ENCODE results near the gene ZNF407. TPM values are rescaled to one million over a fixed set of nuclear protein-coding genes. Genes with fewer than 3 reads are reported as not detected.

The ZNF407 gene
- total RNA-seq, 1 donor from 2014 or later = 18.3 TPM

DNA sequence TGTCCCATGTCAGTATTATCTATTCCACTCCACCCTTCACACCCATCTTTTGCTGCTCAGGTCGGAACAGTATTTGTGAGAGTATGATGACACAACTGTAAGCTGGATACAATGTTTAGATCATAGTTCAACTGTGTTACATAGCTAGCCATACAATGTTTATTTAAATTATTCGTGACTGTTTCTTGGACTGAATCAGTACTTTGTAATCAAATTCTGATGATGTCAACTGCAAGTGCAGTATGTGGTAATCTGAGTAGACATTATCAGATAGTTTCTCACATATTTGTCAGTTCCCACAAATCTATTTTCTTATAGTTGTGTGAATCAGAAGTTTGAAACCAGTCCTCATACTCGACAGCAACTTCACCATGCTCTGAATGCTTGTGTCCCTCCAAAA, 177.6 kb downstream of the ZNF407 start:
- Mint-ChIP-seq H3K27ac (no peak overlapping the region), H3K4me3 (ENCODE audit: low read depth) (no peak overlapping the region), H3K4me1 (ENCODE audit: low read depth) (peaks cover 3% of the 10 kb centered on the region), H3K36me3 (ENCODE audit: low read depth) (no peaks in the 10 kb centered on the region), H3K27me3 (ENCODE audit: low read depth) (no peaks in the 10 kb centered on the region), H3K9me3 (no peaks in the 10 kb centered on the region)
- intact Hi-C loops (cut with micrococcal nuclease) = no loop called here
- no peak for DNase-seq (ENCODE audit: low spot score)

GRCh38 chr18:74778191-74778847, 180.6 kb downstream of the ZNF407 start:
- Mint-ChIP-seq H3K9me3 (no peaks in the 10 kb centered on the region), H3K4me3 (ENCODE audit: low read depth) (no peak overlapping the region), H3K36me3 (ENCODE audit: low read depth) (no peaks in the 10 kb centered on the region), H3K27me3 (ENCODE audit: low read depth) (no peaks in the 10 kb centered on the region), H3K4me1 (ENCODE audit: low read depth) (peaks cover 3% of the 10 kb centered on the region), H3K27ac (no peak overlapping the region)
- DNase-seq (ENCODE audit: low spot score) = no peak
- intact Hi-C loops (cut with micrococcal nuclease) = no loop called here

DNA sequence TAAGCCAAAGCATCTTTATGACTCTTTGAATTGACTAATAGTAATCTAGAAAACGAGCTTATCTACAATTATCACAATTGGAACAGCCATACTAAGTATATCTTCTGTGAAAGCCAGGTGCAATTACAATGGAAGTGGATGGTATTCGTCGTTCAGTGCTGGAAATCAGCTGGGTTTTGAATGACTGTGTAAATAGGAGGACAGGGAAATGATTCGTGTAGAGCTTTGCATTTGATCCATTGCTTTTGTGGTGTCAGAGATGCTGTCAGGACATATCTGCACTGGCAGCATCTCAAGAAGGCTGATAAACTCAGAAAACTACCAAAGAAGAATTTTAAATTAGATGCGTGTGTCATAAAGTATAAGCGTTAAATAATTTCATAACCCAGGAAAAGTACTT, 187.1 kb downstream of the ZNF407 start:
- Mint-ChIP-seq H3K27me3 (ENCODE audit: low read depth) (no peaks in the 10 kb centered on the region), H3K36me3 (ENCODE audit: low read depth) (no peaks in the 10 kb centered on the region), H3K9me3 (no peaks in the 10 kb centered on the region), H3K4me1 (ENCODE audit: low read depth) (no peaks in the 10 kb centered on the region), H3K27ac (no peak overlapping the region), H3K4me3 (ENCODE audit: low read depth) (no peak overlapping the region)
- intact Hi-C loops (cut with micrococcal nuclease) = no loop called here
- DNase-seq (ENCODE audit: low spot score) = no peak

GRCh38 chr18:74785632-74786031, 188.0 kb downstream of the ZNF407 start:
- Mint-ChIP-seq H3K27ac (no peak overlapping the region), H3K9me3 (no peaks in the 10 kb centered on the region), H3K36me3 (ENCODE audit: low read depth) (no peaks in the 10 kb centered on the region), H3K4me1 (ENCODE audit: low read depth) (no peaks in the 10 kb centered on the region), H3K4me3 (ENCODE audit: low read depth) (no peak overlapping the region), H3K27me3 (ENCODE audit: low read depth) (no peaks in the 10 kb centered on the region)
- intact Hi-C loops (cut with micrococcal nuclease) = no loop called here
- no peak for DNase-seq (ENCODE audit: low spot score)

- no peaks in the 10 kb centered on the region for H3K27me3 Mint-ChIP-seq (ENCODE audit: low read depth)
- no peaks in the 10 kb centered on the region for H3K9me3 Mint-ChIP-seq
- H3K36me3 Mint-ChIP-seq (ENCODE audit: low read depth) = no peaks in the 10 kb centered on the region
- intact Hi-C loops (cut with micrococcal nuclease) = no loop called here
- no peak for DNase-seq (ENCODE audit: low spot score)
- H3K4me3 Mint-ChIP-seq (ENCODE audit: low read depth) = no peak overlapping the region
- H3K4me1 Mint-ChIP-seq (ENCODE audit: low read depth) = no peaks in the 10 kb centered on the region
- no peak overlapping the region for H3K27ac Mint-ChIP-seq
Measured at GRCh38 chr18:74788657-74789056, 191.0 kb downstream of the ZNF407 start.

GRCh38 chr18:74789078-74789477, 191.4 kb downstream of the ZNF407 start:
- no peaks in the 10 kb centered on the region for H3K4me1 Mint-ChIP-seq (ENCODE audit: low read depth)
- H3K4me3 Mint-ChIP-seq (ENCODE audit: low read depth) = no peak overlapping the region
- no peak overlapping the region for H3K27ac Mint-ChIP-seq
- H3K36me3 Mint-ChIP-seq (ENCODE audit: low read depth) = no peaks in the 10 kb centered on the region
- no peaks in the 10 kb centered on the region for H3K27me3 Mint-ChIP-seq (ENCODE audit: low read depth)
- DNase-seq (ENCODE audit: low spot score) = no peak
- intact Hi-C loops (cut with micrococcal nuclease) = no loop called here
- no peaks in the 10 kb centered on the region for H3K9me3 Mint-ChIP-seq

DNA sequence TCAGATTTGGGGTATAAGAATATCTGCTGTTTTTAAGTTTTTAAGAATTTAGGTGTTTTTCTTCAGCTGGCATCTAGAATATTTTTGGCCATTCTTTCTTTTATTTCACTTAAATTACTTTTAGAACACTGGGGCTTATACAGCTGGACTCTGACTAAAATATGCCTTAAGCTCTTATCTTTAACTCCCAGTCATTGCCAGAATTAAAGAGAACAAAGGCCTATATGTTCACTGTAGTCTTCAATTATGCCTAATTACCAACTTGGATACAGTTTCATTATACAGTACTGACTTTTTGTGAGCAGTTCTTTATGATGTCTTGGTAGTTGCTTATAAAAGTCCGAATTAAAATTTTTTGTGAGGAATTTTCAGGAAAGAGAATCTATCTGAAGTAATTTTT, 192.8 kb downstream of the ZNF407 start:
- Mint-ChIP-seq H3K27me3 (ENCODE audit: low read depth) (no peaks in the 10 kb centered on the region), H3K36me3 (ENCODE audit: low read depth) (no peaks in the 10 kb centered on the region), H3K4me1 (ENCODE audit: low read depth) (no peaks in the 10 kb centered on the region), H3K27ac (no peak overlapping the region), H3K4me3 (ENCODE audit: low read depth) (no peak overlapping the region), H3K9me3 (no peaks in the 10 kb centered on the region)
- intact Hi-C loops (cut with micrococcal nuclease) = no loop called here
- no peak for DNase-seq (ENCODE audit: low spot score)

DNA sequence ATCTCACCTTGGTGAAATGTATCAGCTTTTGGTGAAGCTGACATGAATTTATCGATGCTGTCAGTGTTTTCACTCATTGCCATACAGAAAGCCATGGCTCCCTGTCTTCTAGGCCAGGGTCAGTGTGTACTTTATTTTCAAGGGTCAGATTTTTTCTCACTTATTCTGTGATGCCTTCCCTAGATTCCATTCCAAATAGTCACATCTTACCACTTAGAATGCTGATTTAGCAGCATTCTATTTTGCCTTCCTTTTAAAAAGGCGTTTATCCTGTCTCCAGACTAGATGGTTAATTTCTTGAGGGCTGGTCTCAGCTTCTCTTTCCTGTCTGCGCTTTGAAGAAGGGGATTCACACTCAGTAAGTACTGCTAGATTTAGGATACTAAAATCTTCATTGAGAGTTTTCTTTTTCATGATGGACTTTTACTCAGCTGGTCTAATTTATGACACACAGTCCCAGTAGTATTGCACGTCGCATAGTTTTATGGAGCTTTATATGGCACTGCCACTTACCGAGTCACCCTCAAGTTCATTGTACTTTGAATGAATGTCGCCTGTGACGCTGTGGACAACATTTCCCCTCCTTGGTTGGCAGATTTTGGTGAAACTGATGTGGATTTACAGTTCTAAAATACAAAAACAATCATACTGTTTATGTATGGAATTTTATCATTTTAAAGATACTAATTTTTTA, 194.0 kb downstream of the ZNF407 start:
- intact Hi-C loops (cut with micrococcal nuclease) = no loop called here
- no peaks in the 10 kb centered on the region for H3K4me1 Mint-ChIP-seq (ENCODE audit: low read depth)
- DNase-seq (ENCODE audit: low spot score) = no peak
- no peaks in the 10 kb centered on the region for H3K36me3 Mint-ChIP-seq (ENCODE audit: low read depth)
- H3K27ac Mint-ChIP-seq = no peak overlapping the region
- H3K9me3 Mint-ChIP-seq = no peaks in the 10 kb centered on the region
- no peaks in the 10 kb centered on the region for H3K27me3 Mint-ChIP-seq (ENCODE audit: low read depth)
- no peak overlapping the region for H3K4me3 Mint-ChIP-seq (ENCODE audit: low read depth)

DNA sequence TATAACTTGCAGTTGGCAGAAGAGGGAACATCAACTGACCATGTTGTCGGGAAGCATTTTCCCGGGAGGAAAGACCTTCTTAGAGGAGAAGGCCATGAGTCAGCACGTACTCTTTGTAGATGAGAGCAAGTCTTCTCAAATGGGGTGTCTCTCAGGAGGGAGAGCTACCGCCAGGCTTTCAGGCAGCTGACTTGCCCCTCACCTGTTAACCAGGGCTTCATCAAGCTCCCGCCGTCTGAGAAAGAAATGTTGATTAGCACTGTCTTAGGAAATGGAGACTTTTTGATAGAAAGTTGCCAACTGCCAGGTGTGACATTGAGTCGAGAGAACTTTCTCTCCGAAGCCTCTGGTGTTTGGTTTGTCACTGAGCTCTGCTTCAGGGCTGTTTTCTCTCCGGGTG, 196.1 kb downstream of the ZNF407 start:
- Mint-ChIP-seq H3K4me3 (ENCODE audit: low read depth) (no peak overlapping the region), H3K36me3 (ENCODE audit: low read depth) (no peaks in the 10 kb centered on the region), H3K27me3 (ENCODE audit: low read depth) (no peaks in the 10 kb centered on the region), H3K4me1 (ENCODE audit: low read depth) (peaks cover 11% of the 10 kb centered on the region), H3K9me3 (no peaks in the 10 kb centered on the region), H3K27ac (no peak overlapping the region)
- no peak for DNase-seq (ENCODE audit: low spot score)
- intact Hi-C loops (cut with micrococcal nuclease) = no loop called here

GRCh38 chr18:74795751-74796150, 198.1 kb downstream of the ZNF407 start:
- Mint-ChIP-seq H3K27ac (no peak overlapping the region), H3K4me3 (ENCODE audit: low read depth) (no peak overlapping the region), H3K4me1 (ENCODE audit: low read depth) (peaks cover 11% of the 10 kb centered on the region), H3K27me3 (ENCODE audit: low read depth) (no peaks in the 10 kb centered on the region), H3K9me3 (no peaks in the 10 kb centered on the region), H3K36me3 (ENCODE audit: low read depth) (no peaks in the 10 kb centered on the region)
- no peak for DNase-seq (ENCODE audit: low spot score)
- intact Hi-C loops (cut with micrococcal nuclease) = no loop called here

DNA sequence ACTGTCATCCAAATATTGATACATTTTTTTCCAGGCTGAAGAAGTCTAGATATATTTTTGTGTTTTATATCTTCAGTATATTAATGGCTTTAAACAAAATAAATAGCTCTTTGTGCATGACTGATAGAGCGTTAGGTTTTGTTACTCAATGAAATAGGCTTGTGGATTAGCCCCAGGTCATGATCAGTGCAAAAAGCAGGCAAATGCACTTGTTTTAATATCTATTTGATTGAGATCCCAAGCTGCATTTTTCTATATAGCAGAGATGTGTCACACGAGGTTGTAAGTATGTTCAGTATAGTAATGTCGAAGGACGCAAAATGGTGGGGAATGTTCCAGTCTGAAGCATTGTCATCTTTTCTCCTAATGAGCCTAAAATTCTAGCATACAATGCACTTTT, 198.5 kb downstream of the ZNF407 start:
- intact Hi-C loops (cut with micrococcal nuclease) = no loop called here
- Mint-ChIP-seq H3K4me3 (ENCODE audit: low read depth) (no peak overlapping the region), H3K36me3 (ENCODE audit: low read depth) (no peaks in the 10 kb centered on the region), H3K9me3 (no peaks in the 10 kb centered on the region), H3K4me1 (ENCODE audit: low read depth) (peaks cover 11% of the 10 kb centered on the region), H3K27ac (no peak overlapping the region), H3K27me3 (ENCODE audit: low read depth) (no peaks in the 10 kb centered on the region)
- DNase-seq (ENCODE audit: low spot score) = no peak

- H3K27me3 Mint-ChIP-seq (ENCODE audit: low read depth) = no peaks in the 10 kb centered on the region
- H3K9me3 Mint-ChIP-seq = no peaks in the 10 kb centered on the region
- peaks cover 11% of the 10 kb centered on the region for H3K4me1 Mint-ChIP-seq (ENCODE audit: low read depth)
- DNase-seq (ENCODE audit: low spot score) = no peak
- intact Hi-C loops (cut with micrococcal nuclease) = no loop called here
- no peaks in the 10 kb centered on the region for H3K36me3 Mint-ChIP-seq (ENCODE audit: low read depth)
- H3K27ac Mint-ChIP-seq = no peak overlapping the region
- no peak overlapping the region for H3K4me3 Mint-ChIP-seq (ENCODE audit: low read depth)
Measured at GRCh38 chr18:74796841-74797576, 199.3 kb downstream of the ZNF407 start.

DNA sequence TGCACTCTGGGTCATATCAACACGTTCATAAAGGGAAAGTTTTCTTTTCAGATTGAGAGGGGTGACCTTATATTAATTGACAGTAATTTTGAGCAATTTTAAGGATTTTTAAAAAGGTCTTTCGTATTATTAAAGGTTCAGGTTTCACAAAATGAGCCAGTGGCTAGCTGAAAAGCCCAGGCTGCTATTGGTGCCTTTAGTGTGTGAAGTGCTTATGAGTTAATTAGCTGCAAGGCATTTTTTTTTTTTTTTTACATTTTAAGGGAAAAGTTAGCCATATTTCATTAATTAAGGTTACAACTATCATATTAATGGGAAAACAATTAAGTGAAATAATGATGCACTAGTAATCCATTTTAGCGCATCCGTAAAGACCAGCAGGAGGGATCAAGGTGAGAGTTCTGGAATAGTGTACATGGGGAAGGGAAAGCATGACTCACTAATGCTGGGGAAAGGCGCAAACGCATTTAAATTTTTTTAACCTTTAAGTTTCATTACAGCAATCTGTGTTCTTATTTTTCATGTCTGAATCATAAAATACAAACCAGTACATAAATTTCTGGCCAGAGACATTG, 200.0 kb downstream of the ZNF407 start:
- Mint-ChIP-seq H3K36me3 (ENCODE audit: low read depth) (no peaks in the 10 kb centered on the region), H3K9me3 (no peaks in the 10 kb centered on the region), H3K27ac (no peak overlapping the region), H3K4me1 (ENCODE audit: low read depth) (peaks cover 11% of the 10 kb centered on the region), H3K27me3 (ENCODE audit: low read depth) (no peaks in the 10 kb centered on the region), H3K4me3 (ENCODE audit: low read depth) (no peak overlapping the region)
- DNase-seq (ENCODE audit: low spot score) = no peak
- intact Hi-C loops (cut with micrococcal nuclease) = no loop called here

All from activated T-helper 2 cell treated with anti-CD3 and anti-CD28 coated beads, Interferon-gamma antibody, Interleukin-2, Interleukin-4, amounts not matched to agents 10 μg/mL and 5 μg/mL and 100 μg/mL, durations not matched to agents 14 hours and 24 hours and 36 hours (primary cell).